Frontal cortex (tissue), 4 donors: ENCODE measurements around the gene IGF2BP3. TPM values are rescaled to one million over a fixed set of nuclear protein-coding genes. Genes with fewer than 3 reads are reported as not detected.
"Not testable (repeated sequence)": the region's sequence is repeated elsewhere in the genome, so short reads cannot be mapped to it uniquely, and the experiment has no call there.

Experiments
- DNase-seq, 2 donors: peaks; one replicate each; pipeline ENCODE4 v3.0.0; 2012; ENCODE audit warnings: low spot score in 2 of 2
- FAIRE-seq: peaks from 2 replicates; lab custom pipeline; 2012; peaks lifted over from hg19 to GRCh38; lab: Jason Lieb, UNC
- total RNA-seq: library from RNA; depleted of rRNA; stranded (reverse); fragments of >200 nt; gene quantifications from one replicate; pipeline ENCODE4 v1.2.3, GENCODE V29; 2014
- donor health status: control.
- donor health status: control.
- donor health status: control.

IGF2BP3 gene
- 81.5 TPM for total RNA-seq

DNA sequence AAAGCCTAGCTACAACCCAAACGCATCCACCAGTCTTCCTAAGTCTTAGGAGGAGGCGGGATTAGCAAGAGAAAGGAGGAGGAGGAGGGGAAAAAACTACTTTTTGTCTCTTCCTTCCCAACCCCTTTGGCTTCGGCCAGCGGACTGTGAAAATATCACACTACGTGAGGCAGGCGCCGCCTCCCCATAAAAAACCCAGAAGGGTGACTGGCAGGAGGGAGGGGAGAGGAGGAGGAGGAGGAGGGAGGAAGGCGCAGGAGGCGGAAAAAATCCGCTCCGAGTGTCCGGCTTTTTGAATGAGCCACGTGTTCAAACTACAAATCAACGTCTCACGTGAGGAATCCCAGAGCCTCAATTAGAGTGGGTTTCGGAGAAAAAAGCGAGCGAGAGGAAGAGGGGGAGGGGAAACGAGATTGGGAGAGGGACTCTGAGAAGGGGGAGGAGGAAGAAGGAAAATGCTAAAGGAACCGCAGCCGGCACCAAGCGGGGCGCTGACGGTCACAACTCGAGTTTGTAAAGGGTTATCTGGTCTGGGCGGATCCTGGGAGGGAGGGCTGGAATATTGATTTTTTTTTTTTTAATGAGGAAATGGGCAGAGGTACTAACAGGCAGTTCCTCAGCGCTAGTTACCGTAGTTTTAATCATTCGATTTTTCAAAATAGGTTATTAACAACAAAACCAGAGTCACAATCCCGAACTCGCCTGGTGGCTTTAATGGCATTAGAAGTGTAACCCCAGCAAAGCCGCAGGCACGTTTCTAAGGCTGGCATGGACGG, at the start of gene IGF2BP3:
TSS of gene IGF2BP3 (minus strand) at position 162 of the 776 bp plus-strand sequence. CDS start 381 bp downstream, outside the sequence.
- DNase-seq: peak in 1 of 2 donors; percentile 51
- FAIRE-seq: no peak

- no peak for DNase-seq
- no peak for FAIRE-seq
Observed at GRCh38 chr7:23514755-23515154, 44.5 kb upstream of the IGF2BP3 start.

DNA sequence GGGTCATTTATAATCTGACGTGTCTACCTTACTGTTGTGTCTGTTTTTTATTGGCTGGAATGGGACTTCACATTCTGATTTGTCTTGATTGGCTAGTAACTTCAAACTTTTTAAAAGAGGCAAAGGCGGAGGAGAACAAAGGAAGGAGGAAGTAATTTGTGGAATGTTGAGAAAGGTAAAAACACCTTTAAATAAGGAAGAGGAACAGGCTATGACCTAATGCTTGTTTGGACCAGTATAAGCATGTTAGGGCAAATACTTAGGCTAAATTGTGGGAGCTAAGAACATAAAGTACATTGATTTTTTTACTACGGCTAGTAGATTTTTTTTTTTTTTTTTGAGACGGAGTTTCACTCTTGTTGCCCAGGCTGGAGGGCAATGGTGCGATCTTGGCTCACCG, 43.5 kb upstream of the IGF2BP3 start:
- not testable (repeated sequence) for FAIRE-seq, DNase-seq

DNA sequence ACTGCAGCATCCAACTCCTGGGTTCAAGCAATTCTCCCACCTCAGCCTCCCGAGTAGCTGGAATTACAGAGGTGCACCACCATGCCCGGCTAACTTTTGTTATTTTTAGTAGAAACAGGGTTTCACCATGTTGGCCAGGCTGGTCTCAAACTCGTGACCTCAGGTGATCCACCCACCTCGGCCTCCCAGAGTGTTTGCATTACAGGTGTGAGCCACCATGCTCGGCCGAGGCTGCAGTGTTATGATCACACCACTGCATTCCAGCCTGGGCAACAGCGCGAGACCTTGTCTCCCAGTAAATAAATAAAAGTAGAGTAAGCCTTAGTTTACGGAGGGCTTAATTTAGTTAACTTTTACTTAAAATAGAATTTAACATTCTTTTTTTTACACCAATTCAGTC, 23.7 kb upstream of the IGF2BP3 start:
- DNase-seq: no peak
- no peak for FAIRE-seq

DNA sequence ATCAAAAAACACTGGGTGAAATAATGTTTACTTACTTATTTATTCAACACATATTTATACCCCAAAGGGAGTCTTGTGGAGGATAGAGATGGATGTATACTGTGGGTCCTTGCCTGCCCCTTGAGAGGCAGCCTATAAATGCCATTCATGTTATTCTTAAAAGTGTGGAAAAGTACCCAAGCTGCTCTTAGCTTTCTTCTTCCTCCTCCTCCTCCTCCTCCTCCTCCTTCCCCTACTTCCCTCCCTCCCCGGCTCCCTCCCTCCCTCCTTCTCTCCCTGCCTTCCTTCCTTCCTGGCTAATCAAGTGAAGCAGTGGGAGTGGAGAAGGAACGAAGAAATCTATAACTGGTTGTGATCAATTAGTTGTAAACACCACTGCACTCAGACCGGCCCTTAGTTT, 21.2 kb upstream of the IGF2BP3 start:
- DNase-seq (no peak), FAIRE-seq (no peak)

DNA sequence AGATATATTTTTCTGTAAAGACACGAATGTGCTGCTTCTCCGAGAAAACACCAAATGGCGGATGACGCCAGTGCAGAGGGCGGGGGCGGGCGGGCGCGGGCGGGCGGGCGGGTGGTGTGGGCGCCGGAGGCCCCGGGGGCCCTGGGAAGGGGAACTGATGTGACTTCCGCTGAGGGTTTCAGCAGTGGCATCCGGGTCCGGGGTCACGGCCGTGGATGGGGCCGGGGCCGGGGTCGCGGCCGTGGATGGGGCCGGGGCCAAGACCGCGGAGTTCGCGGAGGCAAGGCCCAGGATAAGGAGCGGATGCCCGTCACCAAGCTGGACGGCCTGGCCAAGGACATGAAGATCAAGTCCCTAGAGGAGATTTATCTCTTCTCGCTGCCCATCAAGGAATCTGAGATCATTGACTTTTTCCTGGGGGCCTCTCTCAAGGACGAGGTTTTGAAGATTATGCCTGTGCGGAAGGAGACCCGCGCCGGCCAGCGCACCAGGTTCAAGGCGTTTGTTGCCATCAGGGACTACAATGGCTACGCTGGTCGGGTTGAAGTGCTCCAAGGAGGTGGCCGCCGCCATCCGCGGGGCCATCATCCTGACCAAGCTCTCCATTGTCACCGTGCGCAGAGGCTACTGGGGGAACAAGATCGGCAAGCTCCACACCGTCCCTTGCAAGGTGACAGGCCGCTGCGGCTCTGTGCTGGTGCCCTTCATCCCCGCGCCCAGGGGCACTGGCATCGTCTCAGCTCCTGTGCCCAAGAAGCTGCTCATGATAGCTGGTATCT, 20.3 kb upstream of the IGF2BP3 start:
- DNase-seq: peak; percentile 62 to 63
- FAIRE-seq: no peak

GRCh38 chr7:23488714-23489113, 18.4 kb upstream of the IGF2BP3 start:
- DNase-seq, FAIRE-seq: not testable (repeated sequence)

DNA sequence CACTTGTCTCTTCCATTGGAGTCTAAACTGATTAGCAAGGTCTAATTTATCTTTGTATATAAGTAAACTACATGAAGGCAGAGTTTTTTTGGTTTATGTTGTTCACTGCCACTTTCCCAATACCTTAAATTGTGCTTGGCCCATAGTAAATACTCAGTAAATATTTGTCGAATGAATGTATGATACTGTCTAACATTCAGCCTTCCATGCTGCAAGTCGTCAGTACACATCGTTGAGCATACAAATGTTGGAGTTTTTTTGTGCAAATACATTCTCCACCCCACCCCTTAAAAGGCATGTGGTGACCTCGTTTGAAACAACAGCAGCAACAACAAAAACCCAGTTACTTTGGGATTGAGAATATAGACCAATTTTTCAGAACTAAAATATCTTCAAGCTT, 17.4 kb upstream of the IGF2BP3 start:
- FAIRE-seq: no peak
- DNase-seq: no peak

- DNase-seq: no peak
- no peak for FAIRE-seq
Observed at GRCh38 chr7:23486002-23486773, 15.9 kb upstream of the IGF2BP3 start.

- DNase-seq: no peak
- FAIRE-seq: no peak
Observed at GRCh38 chr7:23482686-23483085, 12.4 kb upstream of the IGF2BP3 start.

DNA sequence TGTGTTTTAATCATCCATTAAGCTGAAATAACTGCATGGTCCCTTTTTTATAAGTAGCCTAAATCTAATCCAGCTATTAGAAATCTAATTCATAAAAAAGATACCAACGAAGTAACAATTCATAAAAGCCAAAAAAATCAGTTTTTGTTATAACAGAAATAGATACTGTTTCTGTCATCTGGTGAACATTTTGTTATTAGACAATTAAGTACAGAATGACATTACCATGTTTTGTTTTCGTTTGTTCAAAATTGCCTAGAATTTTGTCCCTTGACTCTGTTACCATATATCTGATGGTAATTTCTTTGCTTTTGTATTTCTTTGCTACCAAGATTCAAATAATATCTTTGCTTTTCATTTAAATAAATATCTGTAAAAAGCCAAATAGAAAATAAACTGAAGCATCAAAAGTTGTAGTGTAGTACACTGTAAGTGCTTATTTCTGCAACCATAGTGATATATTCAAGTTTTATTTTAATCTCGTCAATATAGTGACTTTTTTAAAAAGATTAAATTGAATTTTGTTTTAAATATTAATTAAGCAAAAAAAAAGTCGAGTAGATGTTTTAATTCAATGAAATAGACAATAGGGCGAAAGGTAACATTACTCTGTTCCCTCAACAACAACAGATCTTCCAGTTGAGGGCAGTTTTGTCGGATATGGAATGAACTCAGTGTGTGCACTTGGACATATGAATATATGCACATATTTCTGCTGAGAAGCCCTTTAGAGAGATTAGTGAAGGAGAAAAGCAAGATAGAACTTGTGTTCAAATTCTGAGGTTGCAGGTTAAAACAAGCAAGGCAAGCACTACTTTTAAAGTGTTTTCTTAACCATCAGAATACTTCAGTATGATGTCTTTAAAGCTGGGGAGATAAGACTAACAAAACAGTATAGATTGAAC, 7.9 kb upstream of the IGF2BP3 start:
- peak; percentile 70 for FAIRE-seq
- no peak for DNase-seq

DNA sequence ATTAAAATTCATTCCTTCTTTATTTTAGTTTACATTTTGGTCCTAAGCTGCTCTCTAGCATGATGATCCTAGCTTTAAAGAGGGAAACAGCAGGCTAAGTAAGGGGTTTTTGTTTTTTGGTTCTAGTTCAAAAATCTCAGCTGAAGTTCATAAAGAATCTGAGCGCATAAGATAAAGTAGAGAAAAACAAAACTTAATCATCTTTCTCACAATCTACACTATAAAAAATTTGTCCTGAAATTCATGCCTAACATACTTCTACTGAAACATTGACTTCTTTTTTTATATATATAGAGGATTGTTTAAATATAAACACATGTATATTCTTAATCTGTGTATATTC, 6.8 kb upstream of the IGF2BP3 start:
- FAIRE-seq: no peak

GRCh38 chr7:23476286-23477156, 6.2 kb upstream of the IGF2BP3 start:
- FAIRE-seq (no peak), DNase-seq (no peak)

More for the DNA sequence above, 6.8 kb upstream of the IGF2BP3 start:
- DNase-seq: no peak

- no peak for DNase-seq
- FAIRE-seq: peak; percentile 86
Observed at GRCh38 chr7:23475576-23475839, 5.2 kb upstream of the IGF2BP3 start.

GRCh38 chr7:23474829-23475575, 4.7 kb upstream of the IGF2BP3 start:
- FAIRE-seq: peak; percentile 24
- no peak for DNase-seq

GRCh38 chr7:23474094-23474828, 4.0 kb upstream of the IGF2BP3 start:
- no peak for FAIRE-seq
- peak in 1 of 2 donors; percentile 55 for DNase-seq

DNA sequence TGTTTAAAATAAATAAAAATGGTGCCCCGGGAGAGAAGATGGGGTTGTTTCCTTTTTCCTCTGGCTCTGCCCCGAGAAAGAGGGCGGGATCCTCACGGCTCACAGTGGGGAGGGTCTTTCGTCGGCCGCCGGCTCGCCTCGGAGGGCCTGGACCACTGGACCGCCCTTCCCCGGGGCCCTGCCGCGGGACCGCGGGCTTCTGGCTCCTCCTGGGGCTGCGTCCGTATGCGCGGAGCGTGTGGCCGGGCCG, 3.5 kb upstream of the IGF2BP3 start:
- no peak for DNase-seq
- no peak for FAIRE-seq
